ENCODE results near the gene SNRPD3.
"Not testable (repeated sequence)": the region's sequence is repeated elsewhere in the genome, so short reads cannot be mapped to it uniquely, and the experiment has no call there.

Gene SNRPD3

DNA sequence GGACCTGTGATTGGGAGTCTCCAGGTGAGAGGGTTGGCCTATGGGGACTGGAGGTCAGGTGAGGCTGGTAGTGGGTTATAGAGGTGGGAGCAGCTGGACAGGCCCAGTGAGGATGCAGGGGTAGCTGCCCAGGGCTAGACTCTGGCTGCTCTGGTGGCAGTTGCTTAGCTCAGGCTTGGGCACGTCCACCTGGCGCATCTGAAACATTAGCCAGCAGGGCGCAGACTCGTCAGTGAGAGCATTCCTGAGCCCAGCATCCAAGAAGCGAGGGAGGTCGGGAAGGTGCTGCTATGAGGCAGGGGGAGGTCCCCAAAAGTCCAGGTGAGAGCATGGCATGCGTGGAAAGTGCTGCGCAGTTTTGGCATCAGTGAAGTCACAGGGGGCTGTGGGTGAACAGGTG lies 43.7 kb downstream of the SNRPD3 start:
- DNase-seq, result no peak
- intact Hi-C loops (cut with DNase I), result loop anchor here (10.0 kb wide), 1 partner anchor 55 kb away; no protein-coding TSS in a partner anchor

DNA sequence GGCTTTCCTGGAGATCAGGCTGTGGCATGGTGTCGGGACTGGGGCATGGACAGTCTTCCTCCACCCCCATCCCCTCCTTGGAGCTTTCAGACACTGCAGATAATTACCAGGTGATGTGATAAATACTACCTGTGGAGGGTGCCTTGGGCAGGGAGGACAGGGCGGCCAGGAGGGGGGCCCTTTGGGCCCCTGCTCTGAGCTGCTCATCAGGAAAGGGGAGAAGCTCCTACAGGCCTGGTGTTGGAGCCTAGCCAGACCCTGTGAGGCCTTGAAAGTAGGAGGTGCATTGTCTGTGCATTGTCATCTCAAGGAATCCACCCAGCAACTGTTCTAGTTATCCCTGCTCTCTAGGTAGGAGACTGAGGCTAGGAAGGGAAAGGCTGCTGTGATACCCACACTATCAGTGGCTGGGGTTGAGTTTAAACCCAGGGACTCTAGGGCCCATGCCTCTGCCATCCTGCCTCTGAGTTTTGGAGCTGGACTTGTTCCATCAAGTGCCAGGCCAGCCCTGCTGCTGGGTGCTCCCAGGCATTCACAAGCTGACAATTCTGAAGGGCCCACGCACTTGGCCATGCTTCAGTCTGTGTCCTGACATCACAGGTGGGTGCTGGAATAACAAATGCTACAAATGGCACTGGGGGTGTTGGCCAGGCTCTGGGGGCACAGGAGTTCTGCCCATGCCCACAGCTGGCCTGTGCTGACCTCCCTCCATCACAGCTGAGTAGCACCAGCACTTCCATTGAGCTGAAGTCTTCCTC lies 44.3 kb downstream of the SNRPD3 start:
- DNase-seq, result not testable (repeated sequence)
- intact Hi-C loops (cut with DNase I), result loop anchor here (10.0 kb wide), 1 partner anchor 55 kb away; no protein-coding TSS in a partner anchor

DNA sequence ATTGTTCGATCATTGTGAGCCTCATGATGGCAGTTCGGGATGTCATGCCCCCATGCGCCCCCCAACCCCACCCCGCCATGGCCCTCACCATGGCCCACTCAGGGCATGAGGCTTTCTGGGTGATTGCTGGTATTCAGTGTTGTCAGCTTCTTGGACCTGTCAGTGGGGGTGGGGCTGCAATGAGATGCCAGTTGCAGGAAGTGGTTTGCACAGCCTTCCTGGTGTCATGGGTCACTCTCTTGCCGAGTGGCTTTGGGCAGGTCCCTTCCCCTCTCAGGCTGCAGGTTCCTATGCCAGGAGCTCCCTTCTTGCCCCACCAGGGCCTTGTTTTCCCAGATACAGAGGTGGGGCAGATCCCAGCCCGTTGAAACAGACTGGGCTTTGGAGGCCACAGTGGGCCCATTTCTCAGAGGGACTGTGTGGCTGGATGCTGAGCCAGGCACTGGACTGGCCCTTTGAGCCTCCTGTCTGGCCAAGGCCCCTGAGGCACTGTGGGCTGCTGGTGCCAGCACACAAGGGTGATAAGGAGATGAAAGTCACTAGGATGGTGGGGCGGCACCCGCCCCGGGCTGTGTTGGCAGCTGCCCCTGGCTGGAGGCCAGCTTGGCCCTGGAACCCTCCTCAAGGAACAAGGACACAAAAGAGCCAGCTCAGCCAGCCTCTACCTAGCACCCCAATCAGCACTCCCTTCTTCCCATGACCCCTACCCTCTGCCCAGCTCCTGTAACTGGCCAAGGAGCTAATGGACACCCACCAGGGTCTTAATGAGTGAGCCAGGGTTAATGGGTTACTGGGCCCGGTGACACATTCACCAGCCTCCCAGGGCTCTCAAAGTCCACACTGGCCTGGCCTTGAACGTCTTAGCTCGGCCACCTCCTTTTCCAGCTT lies 45.7 kb downstream of the SNRPD3 start:
- intact Hi-C loops (cut with DNase I), result no loop called here
- peak in 3 of 42 donors; percentile 20 to 42 (median 41) for DNase-seq

DNA sequence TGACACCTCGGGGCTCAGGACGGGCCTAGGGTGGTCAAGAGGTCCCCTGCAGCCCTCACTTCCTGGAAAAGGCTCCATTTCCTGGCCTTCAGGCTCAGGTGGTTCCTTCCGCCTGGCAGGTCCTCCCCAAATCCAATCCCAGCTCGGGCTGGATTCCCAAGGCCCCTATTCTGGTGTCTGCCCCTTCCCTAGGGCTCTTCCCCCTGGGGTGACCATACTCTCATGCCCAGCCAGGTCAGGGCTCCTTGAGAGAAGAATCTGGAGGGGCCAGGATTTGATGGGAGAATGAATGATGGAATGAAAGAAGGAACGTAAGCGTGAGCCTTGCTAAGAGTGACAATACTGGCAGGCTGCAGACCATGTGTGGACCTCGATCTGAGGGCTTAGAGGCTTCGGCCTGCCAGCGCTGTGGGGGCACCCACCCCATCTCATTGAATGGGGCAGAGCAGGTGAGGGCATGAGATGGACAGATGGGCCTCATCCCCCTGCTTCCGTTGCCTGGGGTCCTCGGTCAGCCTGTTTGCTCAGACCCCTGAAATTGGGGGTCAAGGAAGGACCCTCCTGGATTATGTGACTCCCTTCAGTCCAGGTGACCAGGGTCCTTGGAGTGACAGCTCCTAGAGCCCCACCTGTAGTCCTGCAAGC lies 46.4 kb downstream of the SNRPD3 start:
- DNase-seq; intact Hi-C loops (cut with DNase I): not testable (repeated sequence)

DNA sequence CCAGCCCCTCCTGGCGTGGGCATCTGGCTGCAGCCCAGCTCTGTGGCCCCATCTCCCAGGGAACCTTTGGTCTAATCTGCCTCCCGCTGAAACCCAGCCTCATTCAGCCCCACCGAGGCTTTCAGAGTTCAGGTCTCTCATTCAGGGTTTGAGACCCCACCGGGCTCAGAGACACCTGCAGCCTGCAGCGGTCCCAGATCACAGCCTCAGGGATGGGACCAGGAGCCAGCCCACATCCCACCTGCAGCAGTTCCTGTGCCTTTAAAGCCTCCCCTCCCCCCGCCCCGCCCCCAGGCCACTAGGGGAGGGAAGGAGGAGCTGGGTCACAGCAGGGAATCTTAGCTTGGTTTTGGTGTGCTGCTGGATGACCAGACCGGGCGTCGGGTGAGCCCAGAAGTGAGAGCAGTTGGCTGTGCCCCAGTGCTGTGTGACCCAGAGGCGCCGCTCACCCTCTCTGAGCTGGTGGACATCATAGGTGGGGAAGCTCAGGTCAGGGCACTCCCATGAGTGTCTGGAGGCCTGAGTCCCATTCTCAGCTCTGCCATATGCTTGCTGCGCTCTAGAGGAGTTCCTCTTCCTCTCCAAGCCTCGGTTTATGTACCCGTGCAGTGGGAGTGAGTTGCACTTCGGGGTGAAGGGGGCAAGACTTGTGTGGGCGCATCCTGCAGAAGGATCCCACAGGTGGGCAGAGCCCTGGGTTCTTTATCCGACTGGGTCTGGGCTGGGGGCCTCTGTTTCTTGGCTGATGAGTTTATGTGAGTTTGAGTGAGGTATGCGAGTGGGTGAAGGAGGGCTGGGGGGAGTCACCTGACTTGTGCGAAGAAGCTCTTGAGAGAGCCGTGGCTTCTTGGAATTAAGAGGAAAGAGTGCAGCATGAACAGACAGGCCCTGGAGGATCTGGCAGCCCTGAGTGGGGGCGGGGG lies 47.3 kb downstream of the SNRPD3 start, which contains the start of gene GGT1:
TSS of gene GGT1 (plus strand) at position 347 of the 923 bp plus-strand sequence. CDS start 7,889 bp downstream, outside the sequence.
- DNase-seq; intact Hi-C loops (cut with DNase I): not testable (repeated sequence)

DNA sequence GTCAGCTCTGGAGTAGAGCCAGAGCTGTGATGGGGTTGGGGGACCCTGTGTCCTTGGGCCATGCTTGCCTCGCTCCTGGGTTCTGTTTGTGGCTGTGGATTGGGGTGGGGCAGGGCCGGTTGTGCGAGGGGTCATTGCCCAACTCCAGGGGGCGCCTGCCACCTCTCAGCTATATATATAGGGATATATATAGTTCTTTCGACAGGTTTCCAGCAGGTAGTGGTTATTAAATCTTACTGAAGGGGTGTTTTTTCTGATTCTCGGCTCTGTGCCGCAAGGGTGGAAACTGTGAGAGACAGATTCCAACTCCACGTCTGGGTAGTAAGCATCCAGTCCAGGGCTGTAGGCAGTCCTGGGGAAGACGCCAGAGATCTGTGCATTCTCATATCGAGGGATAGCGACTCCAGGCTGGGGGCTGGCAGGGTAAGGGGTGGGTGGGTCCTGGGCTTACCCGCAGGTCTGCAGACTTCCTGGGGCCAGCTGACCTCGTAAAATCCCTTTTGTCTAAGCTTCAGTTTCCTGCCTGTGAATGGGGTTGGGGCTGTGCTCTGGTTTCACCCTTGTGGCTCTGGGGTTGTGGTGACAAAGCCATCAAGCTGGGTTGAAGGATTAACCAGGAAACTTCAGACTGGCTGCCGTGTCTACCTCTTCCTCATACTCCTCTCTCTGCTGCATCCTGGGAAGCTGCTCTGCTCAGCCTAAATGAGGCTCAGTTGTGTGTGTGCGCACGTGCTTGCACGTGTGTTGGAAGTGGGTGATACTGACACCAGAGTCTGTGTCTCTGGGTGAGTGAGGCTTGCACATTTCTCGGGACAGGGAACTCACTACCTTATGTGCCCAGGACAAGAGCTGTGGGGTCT lies 48.2 kb downstream of the SNRPD3 start:
- intact Hi-C loops (cut with DNase I), result not testable (repeated sequence)
- peak in 1 of 42 donors; percentile 22 for DNase-seq

DNA sequence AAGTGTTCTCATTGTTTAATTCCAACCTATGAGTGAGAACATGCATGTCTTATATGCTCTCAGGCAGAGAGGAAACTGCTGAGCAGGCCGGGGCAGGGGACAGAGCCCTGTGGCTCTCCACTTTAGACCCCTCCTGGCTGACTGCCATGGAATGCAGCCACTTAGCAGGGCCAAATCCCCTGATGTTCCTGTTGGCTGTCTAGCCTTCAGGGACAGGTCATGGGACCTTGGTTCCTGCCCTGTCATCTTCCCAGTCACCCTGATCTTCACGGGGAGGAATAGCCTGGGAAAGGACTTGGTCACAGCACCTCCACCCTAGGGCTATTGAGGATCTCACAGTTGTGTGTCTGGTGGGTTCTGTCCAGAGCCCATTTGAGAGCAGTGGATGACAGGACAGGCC lies 50.5 kb downstream of the SNRPD3 start:
- intact Hi-C loops (cut with DNase I), result not testable (repeated sequence)

DNA sequence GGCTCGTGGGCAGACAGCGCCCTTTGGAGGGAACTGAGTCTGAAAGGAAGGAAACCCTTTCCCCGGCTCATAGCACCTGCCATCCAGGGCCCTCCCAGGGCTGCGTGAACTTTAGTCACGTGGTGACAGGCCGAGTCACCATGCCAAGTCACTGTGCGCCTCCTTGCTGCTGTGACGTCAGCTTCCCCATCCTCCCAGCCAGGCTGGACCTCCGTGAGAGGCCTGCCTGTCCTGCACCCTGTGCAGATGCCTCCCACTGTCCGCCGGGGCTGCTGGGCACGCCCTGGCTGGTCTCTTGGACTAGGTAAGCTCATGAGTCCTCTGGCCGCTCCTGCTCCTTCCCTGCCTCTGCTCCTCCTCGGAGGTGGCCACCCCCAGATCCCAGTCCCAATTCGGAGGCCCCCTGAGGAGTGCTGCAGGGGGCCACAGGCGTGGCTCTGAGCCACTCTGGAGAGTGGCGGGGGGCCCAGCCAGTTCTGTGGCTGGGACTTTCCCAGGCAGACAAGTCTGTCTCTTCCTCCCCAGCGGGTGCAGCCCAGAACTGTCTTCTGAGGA lies 51.7 kb downstream of the SNRPD3 start:
- intact Hi-C loops (cut with DNase I); DNase-seq: not testable (repeated sequence)

More for the DNA sequence above, 50.5 kb downstream of the SNRPD3 start:
- DNase-seq, result not testable (repeated sequence)

DNA sequence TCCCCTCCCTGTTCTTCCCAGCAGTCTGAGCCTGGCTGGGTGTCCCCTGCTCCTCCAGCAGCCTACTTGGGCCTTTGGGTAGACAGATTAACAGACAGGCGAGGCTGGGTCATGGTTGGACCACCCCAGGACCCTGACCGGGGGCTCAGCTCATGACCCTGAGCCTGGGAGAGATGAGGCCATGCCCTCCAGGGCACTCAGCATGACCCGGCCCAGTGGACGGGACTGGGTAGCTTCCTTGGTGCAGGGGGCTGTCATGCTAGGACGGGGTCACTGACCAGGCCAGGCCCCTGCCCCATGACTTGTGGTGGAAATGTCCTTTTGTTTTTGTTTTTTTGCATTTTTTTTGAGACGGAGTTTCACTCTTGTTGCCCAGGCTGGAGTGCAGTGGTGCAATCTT lies 52.5 kb downstream of the SNRPD3 start:
- intact Hi-C loops (cut with DNase I); DNase-seq: not testable (repeated sequence)

DNA sequence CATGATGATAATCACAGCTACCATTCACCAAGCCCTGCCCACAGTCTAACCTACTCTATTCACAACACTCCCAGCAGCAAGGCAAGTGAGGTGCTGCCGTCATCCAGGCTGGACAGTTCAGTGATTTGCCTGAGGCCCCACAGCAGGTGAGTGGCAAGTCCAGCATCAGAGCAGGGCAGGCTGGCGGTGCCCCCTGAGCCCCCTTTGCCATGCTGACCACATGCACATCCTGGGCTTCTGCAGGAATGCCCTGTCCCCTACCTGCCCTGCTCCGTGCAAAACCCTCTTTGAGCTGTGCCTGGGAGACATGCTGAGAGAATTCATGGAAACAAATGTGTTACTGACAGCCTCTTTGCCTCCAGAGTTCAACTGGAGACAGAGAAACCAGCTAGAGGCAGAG lies 54.1 kb downstream of the SNRPD3 start:
- intact Hi-C loops (cut with DNase I); DNase-seq: not testable (repeated sequence)

DNA sequence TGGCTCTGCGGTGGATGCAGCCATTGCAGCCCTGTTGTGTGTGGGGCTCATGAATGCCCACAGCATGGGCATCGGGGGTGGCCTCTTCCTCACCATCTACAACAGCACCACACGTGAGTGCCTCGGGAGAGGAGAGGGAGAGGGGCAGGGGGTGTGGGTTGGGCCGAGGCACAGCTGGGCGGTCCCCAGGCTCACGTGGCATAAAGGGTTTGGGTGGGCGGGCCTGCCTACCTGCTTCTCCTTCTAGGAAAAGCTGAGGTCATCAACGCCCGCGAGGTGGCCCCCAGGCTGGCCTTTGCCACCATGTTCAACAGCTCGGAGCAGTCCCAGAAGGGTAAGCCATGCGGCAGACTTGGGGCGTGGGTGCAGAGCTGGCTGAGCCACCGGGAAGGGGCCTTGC lies 59.0 kb downstream of the SNRPD3 start:
- DNase-seq; intact Hi-C loops (cut with DNase I): not testable (repeated sequence)

DNA sequence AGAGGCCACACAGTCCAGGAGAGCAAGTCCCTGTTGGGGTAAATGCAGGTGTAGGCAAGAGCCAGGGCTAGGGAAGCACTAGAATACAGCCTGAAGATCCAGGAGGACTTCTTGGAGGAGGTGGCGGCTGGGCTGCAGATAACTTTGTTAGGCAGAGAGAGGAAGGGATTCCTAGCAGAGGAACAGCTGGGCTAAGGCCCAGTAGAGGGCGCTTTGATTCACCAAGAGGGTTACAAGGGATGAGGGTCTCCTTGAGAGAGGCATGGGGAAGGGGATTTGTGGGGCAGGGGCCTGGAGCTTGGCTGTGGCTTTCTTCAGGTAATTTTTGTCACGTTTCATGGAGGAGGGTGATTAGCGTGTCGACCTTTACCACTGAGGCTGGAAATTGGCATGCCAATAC lies 65.4 kb downstream of the SNRPD3 start:
- DNase-seq; intact Hi-C loops (cut with DNase I): not testable (repeated sequence)

DNA sequence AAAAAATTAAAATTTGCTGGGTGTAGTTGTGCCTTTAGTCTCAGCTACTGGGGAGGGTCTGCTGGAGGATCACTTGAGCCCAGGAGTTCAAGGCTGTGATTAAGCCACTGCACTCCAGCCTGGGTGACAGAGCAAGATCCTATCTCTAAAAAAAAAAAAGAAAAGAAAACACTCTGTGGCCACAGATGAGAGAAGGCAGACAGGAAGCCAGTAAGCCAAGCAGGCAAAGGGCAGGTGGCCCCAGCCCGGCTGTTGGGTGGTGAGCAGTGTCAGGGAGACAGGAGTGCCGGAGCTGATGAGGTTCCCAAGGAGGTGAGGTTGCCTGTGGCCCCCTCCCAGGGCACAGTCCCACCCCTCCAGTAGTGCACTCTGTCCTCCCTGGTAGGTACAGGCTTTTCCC lies 66.8 kb downstream of the SNRPD3 start:
- DNase-seq; intact Hi-C loops (cut with DNase I): not testable (repeated sequence)
